Smooth muscle cell (in vitro differentiated cells): ENCODE measurements around the gene AGBL3. TPM values are rescaled to one million over a fixed set of nuclear protein-coding genes. Genes with fewer than 3 reads are reported as not detected.

Source experiments
- DNase-seq: peaks from one replicate; lab custom pipeline; 2025; ENCODE audit not compliant: unreplicated experiment; lab: John Stamatoyannopoulos, UW
- H2AFZ ChIP-seq: fragments of 200-600 bp; sonication (generic); 2 replicates; pipeline ENCODE4 v1.6.0; 2016; ENCODE audit warnings: antibody characterized with exemption, low read depth, mild to moderate bottlenecking
- H3F3A ChIP-seq: fragments of 200-600 bp; sonication (generic); 2 replicates; pipeline ENCODE4 v1.6.0; 2017; ENCODE audit warnings: antibody characterized with exemption, low read depth
- H3K27ac ChIP-seq: fragments of 200-600 bp; sonication (generic); 2 replicates; pipeline ENCODE4 v1.5.1; 2016; ENCODE audit warnings: low read depth, mild to moderate bottlenecking
- H3K27me3 ChIP-seq: fragments of 200-600 bp; sonication (generic); 2 replicates; pipeline ENCODE4 v1.6.1; 2016; ENCODE audit warnings: low read depth, mild to moderate bottlenecking
- H3K36me3 ChIP-seq: fragments of 200-600 bp; sonication (generic); 2 replicates; pipeline ENCODE4 v1.5.1; 2016; ENCODE audit warnings: low read depth
- H3K4me1 ChIP-seq: fragments of 200-600 bp; sonication (generic); 2 replicates; pipeline ENCODE4 v1.5.1; 2016; ENCODE audit warnings: low read depth
- H3K4me2 ChIP-seq: fragments of 200-600 bp; sonication (generic); 2 replicates; pipeline ENCODE4 v1.6.0; 2016; ENCODE audit warnings: mild to moderate bottlenecking
- H3K4me3 ChIP-seq: fragments of 200-600 bp; sonication (generic); 2 replicates; pipeline ENCODE4 v1.5.1; 2016; ENCODE audit warnings: mild to moderate bottlenecking
- H3K79me2 ChIP-seq: fragments of 200-600 bp; sonication (generic); 2 replicates; pipeline ENCODE4 v1.6.0; 2016; ENCODE audit warnings: low read depth, mild to moderate bottlenecking
- H3K9ac ChIP-seq: fragments of 200-600 bp; sonication (generic); 2 replicates; pipeline ENCODE4 v1.6.0; 2016; ENCODE audit warnings: low read depth
- H3K9me3 ChIP-seq: fragments of 200-600 bp; sonication (generic); replicated peaks from 2 replicates; pipeline ENCODE4 v1.5.1; 2016; ENCODE audit warnings: low read depth
- H4K20me1 ChIP-seq: fragments of 200-600 bp; sonication (generic); 2 replicates; pipeline ENCODE4 v1.6.0; 2016; ENCODE audit warnings: low read depth
- WGBS: methylation state at CpG from one replicate; pipeline ENCODE4 v1.1.7; 2016; ENCODE audit warnings: low lambda C conversion rate; 5-methylcytosine and 5-hydroxymethylcytosine counted together
- polyA plus RNA-seq: library from polyadenylated mRNA; unstranded; fragments of >200 nt; fragmentation: Nextera tagmentation; extraction: Ambion mirVana; gene quantifications from 2 replicates; pipeline ENCODE4 v1.2.1, GENCODE V29; 2016
- total RNA-seq: library from RNA; depleted of rRNA; stranded (reverse); fragments of >200 nt; gene quantifications from 2 replicates; pipeline ENCODE4 v1.2.3, GENCODE V29; 2014
- TF ChIP-seq, protein P1 (sequence below): fragments of 200-600 bp; sonication (generic); IDR thresholded peaks from 2 replicates; pipeline ENCODE4 v1.5.1; 2017; ENCODE audit warnings: borderline replicate concordance, mild to moderate bottlenecking, antibody characterized with exemption; ENCODE audit not compliant: insufficient read depth, poor library complexity, severe bottlenecking

Gene AGBL3
- total and polyA plus RNA-seq, 2 experiments from 2014 or later = 0.23 to 2.5 TPM

GRCh38 chr7:135077642-135078041 is 91.3 kb downstream of the AGBL3 start:
- 70% methylated on average over 7 of the region's 7 CpGs for WGBS
- Histone ChIP-seq H3K36me3 (no peaks in the 10 kb centered on the region), H3K9me3 (no peaks in the 10 kb centered on the region), H3K27ac (no peak overlapping the region), H3K27me3 (no peaks in the 10 kb centered on the region), H3K79me2 (no peaks in the 10 kb centered on the region), H3K4me3 (no peak overlapping the region), H3F3A (no peaks in the 10 kb centered on the region), H4K20me1 (no peaks in the 10 kb centered on the region), H3K9ac (no peak overlapping the region), H3K4me2 (no peak overlapping the region), H2AFZ (no peak overlapping the region), H3K4me1 (no peaks in the 10 kb centered on the region)
- no peak for DNase-seq
- TF ChIP-seq, protein P1, sequence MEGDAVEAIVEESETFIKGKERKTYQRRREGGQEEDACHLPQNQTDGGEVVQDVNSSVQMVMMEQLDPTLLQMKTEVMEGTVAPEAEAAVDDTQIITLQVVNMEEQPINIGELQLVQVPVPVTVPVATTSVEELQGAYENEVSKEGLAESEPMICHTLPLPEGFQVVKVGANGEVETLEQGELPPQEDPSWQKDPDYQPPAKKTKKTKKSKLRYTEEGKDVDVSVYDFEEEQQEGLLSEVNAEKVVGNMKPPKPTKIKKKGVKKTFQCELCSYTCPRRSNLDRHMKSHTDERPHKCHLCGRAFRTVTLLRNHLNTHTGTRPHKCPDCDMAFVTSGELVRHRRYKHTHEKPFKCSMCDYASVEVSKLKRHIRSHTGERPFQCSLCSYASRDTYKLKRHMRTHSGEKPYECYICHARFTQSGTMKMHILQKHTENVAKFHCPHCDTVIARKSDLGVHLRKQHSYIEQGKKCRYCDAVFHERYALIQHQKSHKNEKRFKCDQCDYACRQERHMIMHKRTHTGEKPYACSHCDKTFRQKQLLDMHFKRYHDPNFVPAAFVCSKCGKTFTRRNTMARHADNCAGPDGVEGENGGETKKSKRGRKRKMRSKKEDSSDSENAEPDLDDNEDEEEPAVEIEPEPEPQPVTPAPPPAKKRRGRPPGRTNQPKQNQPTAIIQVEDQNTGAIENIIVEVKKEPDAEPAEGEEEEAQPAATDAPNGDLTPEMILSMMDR = no peak

DNA sequence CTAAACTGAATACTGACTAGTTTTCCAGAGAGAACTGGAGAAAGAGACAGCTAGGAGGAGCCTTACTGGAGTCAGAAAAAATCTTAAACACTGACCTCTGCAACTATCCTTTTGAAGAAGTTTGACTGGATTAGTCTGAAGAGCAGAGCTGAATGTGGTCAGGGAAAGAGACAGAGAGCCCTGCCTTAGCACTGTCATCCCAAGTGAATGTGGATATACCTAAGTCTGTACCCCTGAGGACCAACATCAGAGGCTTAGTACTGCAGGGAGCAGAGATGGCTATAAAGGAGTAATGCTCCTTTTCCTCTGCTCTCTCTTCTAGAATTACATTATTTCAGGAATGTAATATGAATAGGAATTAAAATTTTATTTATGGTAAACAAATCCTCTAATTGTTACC is 91.7 kb downstream of the AGBL3 start:
- Histone ChIP-seq H3K9me3 (no peaks in the 10 kb centered on the region), H3K9ac (no peak overlapping the region), H3K36me3 (no peaks in the 10 kb centered on the region), H3F3A (no peaks in the 10 kb centered on the region), H2AFZ (no peak overlapping the region), H3K4me2 (no peak overlapping the region), H3K4me1 (no peaks in the 10 kb centered on the region), H3K27me3 (no peaks in the 10 kb centered on the region), H3K27ac (no peak overlapping the region), H4K20me1 (no peaks in the 10 kb centered on the region), H3K4me3 (no peak overlapping the region), H3K79me2 (no peaks in the 10 kb centered on the region)
- TF ChIP-seq, protein P1 = no peak
- no peak for DNase-seq

DNA sequence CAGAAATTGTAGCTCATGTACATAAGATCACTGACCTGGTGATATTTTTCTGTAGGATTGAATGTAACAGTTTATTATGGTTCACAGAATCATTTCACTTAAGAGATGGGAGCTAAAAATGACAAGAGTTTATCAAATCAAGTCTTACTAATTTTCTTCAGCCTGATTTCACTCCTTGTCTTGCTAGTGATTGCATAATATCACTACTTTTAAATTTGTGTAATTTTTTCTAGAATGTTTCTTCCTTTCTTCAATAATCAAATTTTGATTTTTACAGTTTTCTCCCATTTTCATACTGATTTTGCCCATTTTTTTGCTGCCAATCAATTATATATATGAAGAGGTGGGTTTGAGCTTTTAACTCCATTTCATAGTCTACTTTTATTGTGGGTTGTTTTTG is 92.8 kb downstream of the AGBL3 start:
- TF ChIP-seq, protein P1 = no peak
- Histone ChIP-seq H4K20me1 (no peaks in the 10 kb centered on the region), H3K4me1 (no peaks in the 10 kb centered on the region), H3K36me3 (no peaks in the 10 kb centered on the region), H3K27ac (no peak overlapping the region), H3K79me2 (no peaks in the 10 kb centered on the region), H3K9ac (no peak overlapping the region), H3K27me3 (no peaks in the 10 kb centered on the region), H2AFZ (no peak overlapping the region), H3K4me2 (no peak overlapping the region), H3F3A (no peaks in the 10 kb centered on the region), H3K4me3 (no peak overlapping the region), H3K9me3 (no peaks in the 10 kb centered on the region)
- DNase-seq = no peak

DNA sequence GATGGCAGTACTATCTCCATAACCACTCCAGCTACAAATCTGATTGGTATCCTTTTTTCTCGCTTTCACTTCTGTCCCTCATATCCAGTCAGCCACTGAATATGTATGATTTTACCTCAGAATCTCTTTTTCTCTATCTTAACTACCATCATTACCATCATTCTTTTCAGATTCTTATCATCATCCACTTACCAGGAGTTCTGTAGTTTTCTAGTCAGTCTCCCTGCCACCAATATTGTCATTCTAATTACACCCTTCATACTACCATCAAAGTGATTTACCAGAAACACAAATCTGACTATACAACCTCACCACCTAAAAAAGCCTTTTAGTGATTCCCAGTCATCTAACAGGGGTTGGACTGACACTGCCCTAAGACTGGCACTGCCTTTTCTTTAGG is 96.7 kb downstream of the AGBL3 start:
- H3K9me3 ChIP-seq = no peaks in the 10 kb centered on the region
- H3K36me3 ChIP-seq = no peaks in the 10 kb centered on the region
- H3K27ac ChIP-seq = no peak overlapping the region
- no peaks in the 10 kb centered on the region for H4K20me1 ChIP-seq
- H3K4me3 ChIP-seq = no peak overlapping the region
- 5% methylated on average over 1 of the region's 1 CpG for WGBS
- no peaks in the 10 kb centered on the region for H3K79me2 ChIP-seq
- H2AFZ ChIP-seq = no peak overlapping the region
- no peaks in the 10 kb centered on the region for H3K27me3 ChIP-seq
- H3K4me1 ChIP-seq = no peaks in the 10 kb centered on the region
- TF ChIP-seq, protein P1 = no peak
- DNase-seq = no peak
- H3F3A ChIP-seq = no peaks in the 10 kb centered on the region
- no peak overlapping the region for H3K4me2 ChIP-seq
- no peak overlapping the region for H3K9ac ChIP-seq
